Activated T-cell treated with anti-CD3 and anti-CD28 coated beads, Interleukin-2, amount 50 U/mL, for 4 hours (primary cell): Measurements from ENCODE around the gene CDKAL1. TPM values are rescaled to one million over a fixed set of nuclear protein-coding genes. Genes with fewer than 3 reads are reported as not detected.
A peak's percentile ranks its signal among the peaks of the same experiment; 100 is the strongest.
"Not testable (repeated sequence)": the region's sequence is repeated elsewhere in the genome, so short reads cannot be mapped to it uniquely, and the experiment has no call there.

Experiments used
- ATAC-seq, 2 donors: fragments of 200-7000 bp; cut with Tn5 transposase; one replicate each; pipeline ENCODE4 v1.10.0; 2021
- DNase-seq: peaks from one replicate; pipeline ENCODE4 v3.0.0-alpha.2; 2020
- H3K27me3 Mint-ChIP-seq: one replicate; pipeline ENCODE4 v1.8.0; 2021; ENCODE audit warnings: low read depth, mixed read lengths
- H3K36me3 Mint-ChIP-seq: one replicate; pipeline ENCODE4 v1.8.0; 2022; ENCODE audit warnings: mixed read lengths; ENCODE audit not compliant: insufficient read depth
- H3K4me1 Mint-ChIP-seq: one replicate; pipeline ENCODE4 v1.8.0; 2021; ENCODE audit warnings: low read depth, mixed read lengths
- H3K4me3 Mint-ChIP-seq: one replicate; pipeline ENCODE4 v1.8.0; 2021; ENCODE audit warnings: mild to moderate bottlenecking, moderate library complexity, mixed read lengths
- H3K9me3 Mint-ChIP-seq: one replicate; pipeline ENCODE4 v1.8.0; 2021; ENCODE audit warnings: mixed read lengths
- total RNA-seq, 3 donors: library from RNA; stranded (reverse); gene quantifications; one replicate each; pipeline ENCODE4 v1.2.1, GENCODE V29; 2021

CDKAL1 gene
- total RNA-seq, 3 donors from 2014 or later: 23.2 to 26.0 (median 23.6) TPM

DNA sequence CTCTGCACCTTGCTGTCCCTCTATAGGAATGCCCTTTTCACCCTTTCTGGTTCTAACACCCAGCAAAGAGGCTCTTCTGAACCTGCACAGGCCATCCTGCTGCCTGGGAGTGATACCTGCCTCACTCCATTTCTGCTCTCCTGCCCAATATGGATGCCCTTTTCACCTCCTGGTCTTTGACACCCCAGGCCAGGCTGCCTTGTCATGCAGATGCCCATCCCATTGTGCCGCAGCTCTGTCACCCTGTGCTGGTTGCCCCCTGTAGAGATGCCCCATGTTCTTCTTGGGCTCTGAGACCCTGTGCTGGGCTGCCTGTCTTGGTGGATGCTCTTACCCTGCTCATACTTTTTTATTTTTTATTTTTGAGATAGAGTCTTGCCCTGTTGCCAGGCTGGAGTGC lies 95.3 kb downstream of the CDKAL1 start:
- H3K4me1 Mint-ChIP-seq: peaks cover 28% of the 10 kb centered on the region
- ATAC-seq (no peak), DNase-seq (no peak)
- H3K4me3 Mint-ChIP-seq: no peak overlapping the region
- peaks cover 39% of the 10 kb centered on the region for H3K36me3 Mint-ChIP-seq
- no peaks in the 10 kb centered on the region for H3K27me3 Mint-ChIP-seq
- no peaks in the 10 kb centered on the region for H3K9me3 Mint-ChIP-seq

DNA sequence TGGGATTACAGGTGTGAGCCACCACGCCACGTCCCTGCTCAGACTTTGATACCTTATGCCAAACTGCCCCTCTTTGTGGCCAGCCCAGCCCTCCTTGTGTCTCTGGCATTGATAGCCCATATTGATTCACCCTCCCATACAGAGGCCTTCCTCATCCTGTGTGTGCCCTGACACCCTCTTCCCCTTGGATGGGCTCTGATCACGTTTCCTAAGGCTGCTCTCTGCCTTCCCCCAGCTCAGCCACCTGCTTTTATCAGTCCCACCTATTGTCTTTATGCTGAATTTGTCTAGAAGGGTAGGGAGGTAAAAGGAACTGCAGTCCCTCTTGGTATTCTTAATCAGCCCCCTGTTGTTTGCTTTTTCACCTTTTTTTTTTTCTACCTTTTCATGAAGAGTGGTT lies 95.9 kb downstream of the CDKAL1 start:
- Mint-ChIP-seq H3K27me3 (no peaks in the 10 kb centered on the region), H3K4me3 (no peak overlapping the region)
- no peak for DNase-seq

DNA sequence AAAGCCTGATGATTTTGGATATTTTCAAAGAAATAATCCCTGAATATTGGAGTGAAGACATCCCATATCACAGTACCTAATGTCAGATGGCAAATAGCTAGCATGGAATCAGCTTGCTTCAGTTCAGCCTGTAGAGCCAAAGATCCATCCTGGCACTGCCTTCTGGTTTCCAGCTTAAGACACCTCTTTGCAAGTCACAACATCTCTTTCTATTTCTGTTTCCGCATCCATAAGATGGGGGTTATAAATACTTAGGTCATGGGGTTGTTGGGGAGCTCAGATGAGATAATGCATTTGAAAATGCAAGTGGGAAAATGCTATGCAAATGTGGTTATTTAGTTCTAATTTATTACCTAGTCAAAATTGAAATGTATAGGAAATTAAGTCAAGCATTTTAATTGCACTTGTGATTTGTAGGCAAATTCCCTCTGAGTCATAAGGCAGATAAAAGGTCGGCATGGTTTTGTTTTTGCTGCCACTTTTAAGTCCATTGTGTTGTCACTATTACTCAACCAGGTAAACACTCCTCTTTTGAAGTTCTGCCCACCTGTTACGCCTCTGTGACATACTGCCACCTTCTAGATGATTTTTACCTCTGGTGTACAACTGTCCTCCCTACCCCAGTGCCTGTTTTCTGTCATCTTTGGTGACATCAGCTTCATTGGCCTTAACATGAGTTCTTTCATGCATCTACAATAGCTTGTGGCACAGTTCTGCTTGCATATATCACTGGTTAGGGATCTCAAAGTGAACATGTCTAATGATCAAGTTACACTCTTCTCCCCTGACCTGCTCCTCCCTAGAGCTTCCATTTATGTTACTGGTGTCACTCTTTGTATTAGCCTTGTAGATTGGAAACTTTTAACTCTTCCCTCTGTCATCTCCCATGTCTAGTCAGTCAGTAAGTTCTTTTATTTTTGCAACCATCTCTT lies 96.6 kb downstream of the CDKAL1 start:
- DNase-seq: no peak
- Mint-ChIP-seq H3K9me3 (no peaks in the 10 kb centered on the region), H3K27me3 (no peaks in the 10 kb centered on the region), H3K36me3 (peaks cover 39% of the 10 kb centered on the region), H3K4me3 (no peak overlapping the region), H3K4me1 (peaks cover 27% of the 10 kb centered on the region)
- ATAC-seq: peak; percentile 87 to 89

More for the DNA sequence above, 95.9 kb downstream of the CDKAL1 start:
- ATAC-seq: no peak
- Mint-ChIP-seq H3K36me3 (peaks cover 39% of the 10 kb centered on the region), H3K4me1 (peaks cover 27% of the 10 kb centered on the region), H3K9me3 (no peaks in the 10 kb centered on the region)

DNA sequence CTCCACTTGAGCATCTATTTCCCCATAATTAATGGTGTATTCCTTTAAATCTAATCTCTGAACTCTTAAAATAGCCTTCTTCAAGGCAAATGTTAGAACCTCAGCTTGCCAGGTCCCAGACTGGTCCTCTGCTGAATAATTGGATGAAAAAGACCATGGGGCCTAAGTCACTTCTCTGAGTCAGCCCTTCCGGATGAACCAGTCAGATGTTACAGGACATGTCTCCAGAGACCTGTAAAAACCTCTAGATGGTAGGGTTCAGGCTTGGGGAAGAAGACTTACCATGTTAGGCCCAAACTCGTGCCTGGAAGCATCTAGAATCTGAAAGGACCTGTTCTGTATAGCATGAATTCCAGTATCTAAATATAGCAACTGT lies 97.3 kb downstream of the CDKAL1 start:
- Mint-ChIP-seq H3K4me3 (no peak overlapping the region), H3K36me3 (peaks cover 40% of the 10 kb centered on the region), H3K27me3 (no peaks in the 10 kb centered on the region), H3K4me1 (peaks cover 30% of the 10 kb centered on the region), H3K9me3 (no peaks in the 10 kb centered on the region)
- ATAC-seq (no peak), DNase-seq (no peak)

DNA sequence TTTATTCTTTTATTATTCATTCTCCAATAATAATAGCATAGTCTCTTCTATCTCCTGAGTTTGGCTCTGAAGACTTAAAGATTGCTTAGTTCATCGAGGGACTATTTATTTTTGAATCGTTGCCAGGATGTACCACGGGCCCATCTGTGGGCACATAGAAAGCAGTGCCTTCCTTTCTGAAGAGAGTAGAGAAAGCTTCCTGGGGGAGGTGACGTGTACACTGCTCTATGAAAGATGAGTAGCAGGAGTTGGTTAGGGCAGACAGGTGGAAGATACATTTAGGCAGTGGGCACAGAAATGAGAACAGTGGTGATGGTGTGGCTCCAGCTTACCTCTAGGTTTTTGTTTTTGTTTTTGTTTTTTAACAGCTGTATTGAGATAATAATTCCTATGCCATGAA lies 98.4 kb downstream of the CDKAL1 start:
- H3K36me3 Mint-ChIP-seq: peaks cover 41% of the 10 kb centered on the region

DNA sequence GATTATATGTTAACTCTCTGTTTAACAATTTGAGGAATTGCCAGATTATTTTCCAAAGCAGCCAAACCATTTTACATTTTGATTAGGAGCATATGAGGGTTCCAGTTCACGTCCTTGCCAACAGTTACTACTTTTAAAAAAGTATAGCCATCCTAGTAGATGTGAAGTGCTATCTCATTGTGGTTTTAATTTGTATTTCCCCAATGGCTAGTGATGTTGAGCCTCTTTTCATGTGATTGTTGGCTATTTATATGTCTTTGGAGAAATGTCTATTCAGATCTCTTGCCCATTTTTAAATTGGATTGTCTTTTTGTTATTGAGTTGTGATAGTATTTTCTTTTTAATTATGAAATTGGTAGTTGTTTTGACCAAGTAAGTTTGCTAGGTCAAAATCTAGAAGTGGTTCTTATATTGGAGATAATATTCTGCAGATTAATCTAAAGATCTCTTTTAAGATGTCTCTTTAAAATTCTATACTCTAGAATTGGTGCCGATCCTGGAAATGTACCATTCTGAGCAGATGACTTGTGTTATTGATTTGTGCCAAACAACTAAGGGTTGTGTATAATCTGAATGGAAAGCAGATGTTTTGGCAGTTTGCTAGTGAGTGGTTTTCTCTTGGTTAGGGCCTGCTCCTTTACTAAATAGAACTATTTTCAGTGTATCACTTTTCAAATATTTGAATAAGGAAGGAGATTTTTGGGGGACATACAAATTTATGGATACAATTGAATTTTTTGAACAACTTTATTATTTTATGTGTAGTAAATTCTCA lies 99.5 kb downstream of the CDKAL1 start:
- no peak for DNase-seq
- ATAC-seq: no peak

More for the DNA sequence above, 98.4 kb downstream of the CDKAL1 start:
- no peaks in the 10 kb centered on the region for H3K9me3 Mint-ChIP-seq
- ATAC-seq (no peak), DNase-seq (no peak)
- H3K27me3 Mint-ChIP-seq: no peaks in the 10 kb centered on the region
- no peak overlapping the region for H3K4me3 Mint-ChIP-seq
- H3K4me1 Mint-ChIP-seq: peaks cover 30% of the 10 kb centered on the region

DNA sequence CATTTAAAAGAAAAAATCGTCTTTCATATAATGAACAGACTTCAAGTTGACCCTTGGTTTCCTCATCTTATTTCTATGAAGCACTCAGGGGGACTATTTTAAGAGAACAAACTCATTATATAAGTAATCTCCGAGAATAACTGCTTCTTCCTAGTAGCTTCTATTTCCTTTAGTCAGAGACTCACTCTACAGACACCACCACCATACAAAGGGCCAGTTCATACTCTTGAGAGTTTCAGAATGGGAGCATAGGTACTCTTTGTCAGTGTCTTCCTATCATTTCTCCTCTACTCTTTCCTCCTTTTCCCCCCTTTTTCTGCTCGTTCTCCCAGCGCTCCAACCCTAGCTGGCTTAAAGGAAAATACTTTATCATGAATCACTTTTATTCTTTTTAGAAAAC lies 104.9 kb downstream of the CDKAL1 start:
- no peak overlapping the region for H3K4me3 Mint-ChIP-seq
- H3K4me1 Mint-ChIP-seq: peaks cover 3% of the 10 kb centered on the region
- no peaks in the 10 kb centered on the region for H3K9me3 Mint-ChIP-seq
- ATAC-seq: no peak
- DNase-seq: no peak
- peaks cover 22% of the 10 kb centered on the region for H3K36me3 Mint-ChIP-seq
- H3K27me3 Mint-ChIP-seq: no peaks in the 10 kb centered on the region

More for the DNA sequence above, 99.5 kb downstream of the CDKAL1 start:
- Mint-ChIP-seq H3K9me3 (no peaks in the 10 kb centered on the region), H3K27me3 (no peaks in the 10 kb centered on the region), H3K36me3 (peaks cover 39% of the 10 kb centered on the region), H3K4me1 (peaks cover 27% of the 10 kb centered on the region), H3K4me3 (no peak overlapping the region)

DNA sequence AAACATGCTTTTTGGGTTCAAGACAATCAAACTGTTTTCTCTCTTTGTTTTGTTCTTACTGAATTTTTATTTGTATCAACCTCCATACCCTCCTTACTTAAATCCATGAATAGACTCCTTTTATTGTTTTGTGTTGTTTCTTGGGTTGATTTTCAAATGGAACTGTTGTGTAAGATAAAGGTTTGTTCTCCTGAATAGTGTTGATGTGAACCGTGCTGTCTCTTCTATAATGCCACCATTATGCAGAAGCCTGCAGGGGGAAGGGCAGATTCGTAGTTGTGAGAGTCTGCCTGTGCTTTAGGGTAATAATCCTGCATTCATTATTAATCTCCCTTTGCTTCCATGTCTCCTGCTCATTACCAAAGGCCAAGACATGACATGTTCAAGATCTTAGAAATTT lies 105.9 kb downstream of the CDKAL1 start:
- ATAC-seq: no peak
- Mint-ChIP-seq H3K36me3 (peaks cover 22% of the 10 kb centered on the region), H3K9me3 (no peaks in the 10 kb centered on the region), H3K4me1 (peaks cover 3% of the 10 kb centered on the region), H3K27me3 (no peaks in the 10 kb centered on the region), H3K4me3 (no peak overlapping the region)
- DNase-seq: no peak

DNA sequence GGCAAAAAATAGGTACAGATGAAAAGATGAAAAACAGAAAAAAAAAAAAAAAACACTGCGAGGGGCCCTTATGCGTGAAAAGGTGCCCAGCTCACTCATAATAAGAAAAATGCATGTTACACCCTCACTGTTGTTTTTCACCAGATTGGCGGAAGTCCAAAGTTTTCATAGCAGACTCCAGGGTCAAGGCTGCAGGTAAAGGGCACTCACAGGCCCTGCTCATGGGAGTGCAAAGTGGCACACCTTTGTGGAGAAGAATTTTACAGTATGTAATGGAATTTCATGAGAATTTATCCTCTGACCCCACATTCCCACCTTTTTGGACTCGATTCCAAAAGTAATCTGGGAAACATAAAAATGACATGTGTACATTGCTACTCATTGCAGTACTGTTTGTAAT lies 108.2 kb downstream of the CDKAL1 start:
- Mint-ChIP-seq H3K36me3 (peaks cover 23% of the 10 kb centered on the region), H3K27me3 (no peaks in the 10 kb centered on the region), H3K4me3 (no peak overlapping the region), H3K4me1 (no peaks in the 10 kb centered on the region), H3K9me3 (no peaks in the 10 kb centered on the region)
- DNase-seq (no peak), ATAC-seq (no peak)

DNA sequence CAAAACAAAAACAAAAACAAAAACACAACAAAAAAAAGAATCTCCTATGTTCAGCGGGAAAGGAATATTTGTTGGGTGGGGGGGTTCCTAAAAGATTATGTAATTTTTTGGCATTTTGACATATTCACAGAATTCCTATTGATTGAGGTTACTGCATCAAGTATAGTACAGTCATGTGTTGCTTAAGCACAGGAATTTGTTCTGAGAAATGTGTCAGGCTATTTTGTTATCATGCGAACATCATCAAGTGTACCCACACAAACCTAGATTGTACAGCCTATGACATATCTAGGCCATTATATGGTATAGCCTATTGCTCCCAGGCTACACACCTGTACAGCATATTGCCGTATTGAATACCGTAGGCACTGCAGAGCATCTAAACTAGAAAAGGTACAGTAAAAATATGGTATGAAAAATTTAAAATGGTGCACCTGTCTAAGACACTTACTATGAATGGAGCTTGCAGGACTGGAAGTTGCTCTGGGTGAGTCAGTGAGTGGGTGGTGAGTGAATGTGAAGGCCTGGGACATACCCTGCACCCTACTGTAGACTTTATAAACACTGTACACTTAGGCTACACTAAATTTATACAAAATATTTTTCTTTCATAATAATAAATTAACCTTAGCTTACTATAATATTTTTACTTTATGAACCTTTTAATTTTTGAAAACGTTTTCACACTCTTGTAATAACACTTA lies 110.6 kb downstream of the CDKAL1 start:
- ATAC-seq: no peak
- peaks cover 3% of the 10 kb centered on the region for H3K9me3 Mint-ChIP-seq
- H3K36me3 Mint-ChIP-seq: peaks cover 29% of the 10 kb centered on the region
- H3K4me1 Mint-ChIP-seq: no peaks in the 10 kb centered on the region
- H3K27me3 Mint-ChIP-seq: no peaks in the 10 kb centered on the region
- H3K4me3 Mint-ChIP-seq: no peak overlapping the region
- no peak for DNase-seq

DNA sequence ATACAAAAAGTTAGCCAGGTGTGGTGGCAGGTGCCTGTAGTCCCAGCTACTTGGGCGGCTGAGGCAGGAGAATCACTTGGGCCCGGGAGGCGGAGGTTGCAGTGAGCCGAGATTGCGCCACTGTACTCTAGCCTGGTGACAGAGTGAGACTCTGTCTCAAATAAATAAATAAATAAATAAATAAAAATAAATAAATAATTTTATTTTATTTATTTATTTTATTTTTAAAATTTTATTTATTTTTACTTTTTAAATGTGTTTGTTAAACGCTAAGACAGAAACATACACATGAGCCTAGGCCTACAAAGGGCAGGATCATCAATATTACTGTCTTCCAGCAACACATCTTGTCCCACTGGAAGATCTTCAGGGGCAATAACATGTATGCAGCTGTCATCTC lies 111.3 kb downstream of the CDKAL1 start:
- ATAC-seq, H3K4me1 Mint-ChIP-seq: not testable (repeated sequence)

DNA sequence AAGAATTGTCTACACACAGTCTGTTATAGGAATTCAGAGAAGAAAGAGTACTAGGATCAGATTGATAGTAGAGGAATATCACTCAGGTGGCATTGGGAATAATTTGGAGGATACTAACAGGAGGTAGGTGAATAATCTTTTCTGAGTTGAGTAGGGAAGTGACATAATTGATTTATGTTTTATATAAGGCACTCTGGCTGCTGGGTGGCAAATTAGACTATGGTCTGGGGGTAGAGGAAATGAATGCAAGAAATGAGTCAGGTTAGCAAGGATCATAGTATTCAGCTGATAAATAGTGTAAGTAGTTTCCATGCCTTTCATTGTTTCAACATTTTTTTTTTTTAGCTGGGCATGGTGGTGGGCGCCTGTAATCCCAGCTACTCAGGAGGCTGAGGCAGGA lies 113.3 kb downstream of the CDKAL1 start:
- ATAC-seq (no peak), DNase-seq (no peak)
- H3K9me3 Mint-ChIP-seq: peaks cover 4% of the 10 kb centered on the region
- peaks cover 33% of the 10 kb centered on the region for H3K36me3 Mint-ChIP-seq
- peaks cover 4% of the 10 kb centered on the region for H3K4me1 Mint-ChIP-seq
- no peak overlapping the region for H3K4me3 Mint-ChIP-seq
- no peaks in the 10 kb centered on the region for H3K27me3 Mint-ChIP-seq

More for the DNA sequence above, 111.3 kb downstream of the CDKAL1 start:
- H3K36me3 Mint-ChIP-seq: peaks cover 31% of the 10 kb centered on the region
- DNase-seq, H3K9me3 Mint-ChIP-seq, H3K4me3 Mint-ChIP-seq, H3K27me3 Mint-ChIP-seq: not testable (repeated sequence)

DNA sequence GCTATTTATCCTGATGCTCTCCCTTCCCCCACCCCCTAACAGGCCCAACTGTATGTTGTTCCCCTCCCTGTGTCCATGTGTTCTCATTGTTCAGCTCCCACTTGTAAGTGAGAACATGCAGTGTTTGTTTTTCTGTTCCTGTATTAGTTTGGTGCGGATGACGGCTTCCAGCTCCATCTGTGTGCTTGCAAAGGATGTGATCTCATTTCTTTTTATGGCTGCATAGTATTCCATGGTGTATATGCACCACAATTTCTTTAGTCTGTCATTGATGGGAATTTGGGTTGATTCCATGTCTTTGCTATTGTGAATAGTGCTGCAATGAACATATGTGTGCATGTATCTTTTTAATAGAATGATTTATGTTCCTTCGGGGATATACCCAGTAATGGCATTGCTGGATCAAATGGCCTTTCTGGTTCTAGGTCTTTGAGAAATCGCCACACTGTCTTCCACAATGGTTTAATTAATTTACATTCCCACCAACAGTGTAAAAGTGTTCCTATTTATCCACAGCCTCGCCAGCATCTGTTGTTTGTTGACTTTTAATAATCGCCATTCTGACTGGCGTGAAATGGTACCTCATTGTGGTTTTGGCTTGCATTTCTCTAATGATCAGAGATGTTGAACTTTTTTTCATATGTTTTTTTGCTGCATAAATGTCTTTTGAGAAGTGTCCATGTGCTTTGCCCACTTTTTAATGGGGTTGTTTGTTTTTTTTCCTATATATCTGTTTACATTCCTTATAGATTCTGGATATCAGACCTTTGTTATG lies 115.6 kb downstream of the CDKAL1 start:
- H3K36me3 Mint-ChIP-seq: peaks cover 44% of the 10 kb centered on the region
- DNase-seq, H3K27me3 Mint-ChIP-seq, H3K4me3 Mint-ChIP-seq, H3K4me1 Mint-ChIP-seq, H3K9me3 Mint-ChIP-seq, ATAC-seq: not testable (repeated sequence)
